Kidney glomerular epithelial cell (primary cell): Measurements from ENCODE around the gene COX6B1.
"Not testable (repeated sequence)": the region's sequence is repeated elsewhere in the genome, so short reads cannot be mapped to it uniquely, and the experiment has no call there.

Experiments
- DNase-seq: peaks from one replicate; lab custom pipeline; 2025; lab: John Stamatoyannopoulos, UW

The COX6B1 gene

DNA sequence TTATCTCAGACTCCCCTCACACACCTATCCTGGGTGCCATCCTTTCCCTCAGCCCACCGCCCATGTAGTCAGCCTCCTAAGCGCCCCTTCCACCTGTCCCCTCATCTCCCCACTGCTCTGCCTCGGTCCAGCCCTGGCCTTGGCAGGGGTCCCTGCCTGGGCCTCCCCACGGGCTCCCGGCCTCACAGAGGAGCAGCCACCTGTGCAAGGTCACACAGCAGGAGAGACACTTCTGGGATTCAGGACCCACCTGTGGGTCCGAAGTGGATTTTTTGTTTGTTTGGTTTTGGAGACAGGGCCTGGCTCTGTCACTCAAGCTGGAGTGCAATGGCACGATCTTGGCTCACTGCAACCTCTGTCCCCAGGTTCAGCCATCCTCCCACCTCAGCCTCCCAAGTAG is 17.5 kb downstream of the COX6B1 start:
- DNase-seq, result no peak

DNA sequence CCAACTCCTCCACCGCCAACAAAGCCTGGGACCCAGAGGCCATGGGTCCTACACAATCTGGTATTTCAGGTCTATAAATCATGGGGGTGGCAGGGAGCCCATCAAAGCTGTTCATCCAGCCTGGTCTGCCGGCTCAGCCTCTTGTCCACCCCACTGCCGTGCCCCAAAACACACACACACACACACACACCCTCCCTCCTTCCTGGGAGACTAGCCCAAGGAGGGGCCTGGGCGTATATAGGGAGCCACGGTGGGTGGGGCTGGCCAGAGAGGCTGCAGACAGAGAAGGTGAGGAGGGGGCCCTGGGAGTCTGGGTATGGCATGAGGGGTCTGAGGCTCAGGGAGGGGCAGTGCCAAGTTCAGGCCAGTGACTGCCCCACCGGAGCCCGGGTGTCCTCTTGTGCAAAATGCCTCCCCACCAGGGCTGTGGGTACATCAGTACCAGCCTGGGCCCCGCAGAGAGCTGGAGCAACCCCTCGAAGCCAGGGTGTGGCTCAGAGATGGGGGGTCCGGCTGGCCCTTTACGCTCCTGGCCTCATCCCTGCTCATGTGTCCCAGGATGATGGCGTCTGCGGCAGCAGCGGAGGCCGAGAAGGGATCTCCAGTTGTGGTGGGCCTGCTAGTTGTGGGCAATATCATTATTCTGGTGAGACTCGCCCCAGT is 18.3 kb downstream of the COX6B1 start, which contains the start of gene UPK1A:
UPK1A (plus strand) TSS at position 267 of the 663 bp plus-strand sequence; CDS start at position 563, 296 bp downstream.
- no peak for DNase-seq

DNA sequence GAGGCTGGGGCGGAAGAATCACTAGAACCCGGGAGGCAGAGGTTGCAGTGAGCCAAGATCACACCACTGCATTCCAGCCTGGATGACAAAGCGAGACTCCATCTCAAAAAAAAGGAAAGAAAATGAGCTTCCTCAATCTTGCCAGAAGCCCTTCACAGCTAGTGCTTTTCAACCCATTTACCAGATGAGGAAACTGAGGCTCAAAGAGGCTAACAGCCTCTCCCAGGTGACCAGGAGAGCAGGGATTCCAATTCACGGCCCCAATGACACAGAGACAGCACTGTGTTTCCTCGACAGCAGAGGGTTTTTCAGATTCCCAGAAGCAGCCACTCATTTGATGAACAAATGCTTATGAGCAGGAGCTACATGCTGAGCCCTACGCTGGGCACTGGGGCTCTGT is 21.4 kb downstream of the COX6B1 start:
- no peak for DNase-seq

DNA sequence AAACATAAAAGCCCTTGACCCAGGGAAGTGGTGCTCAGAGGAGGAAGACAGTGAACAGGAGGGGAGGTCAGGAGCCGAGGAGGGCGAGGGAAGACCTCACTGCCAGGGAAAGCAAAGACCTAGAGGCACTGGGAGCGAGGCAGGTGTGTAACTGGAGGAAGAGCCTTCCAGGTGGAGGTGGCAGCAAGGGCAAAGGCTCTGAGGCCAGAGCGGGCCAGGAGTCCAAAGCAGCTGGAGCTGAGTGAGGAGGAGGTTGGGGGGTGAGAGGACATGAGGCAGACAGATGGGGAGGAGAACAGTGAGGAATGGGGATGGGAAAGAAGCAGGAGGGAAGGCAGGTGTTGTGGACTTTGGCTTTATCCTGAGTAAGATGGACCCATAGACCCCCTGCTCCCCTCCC is 21.9 kb downstream of the COX6B1 start:
- DNase-seq, result no peak

DNA sequence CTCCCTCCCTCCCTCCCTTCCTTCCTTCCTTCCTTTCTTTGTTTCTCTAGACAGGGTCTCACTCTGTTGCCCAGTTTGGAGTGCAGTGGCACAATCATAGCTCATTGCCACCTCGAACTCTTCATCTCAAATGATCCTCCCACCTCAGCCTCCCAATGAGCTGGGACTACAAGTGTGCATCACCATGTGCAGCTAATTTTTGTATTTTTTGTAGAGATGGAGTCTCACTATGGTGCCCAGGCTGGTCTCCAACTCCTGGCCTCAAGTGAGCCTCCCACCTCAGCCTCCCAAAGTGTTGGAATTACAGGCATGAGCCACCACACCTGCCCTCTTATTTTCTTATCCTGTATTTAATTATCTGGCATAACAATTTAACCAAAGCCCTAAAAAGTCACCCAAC is 22.6 kb downstream of the COX6B1 start:
- DNase-seq, result no peak

DNA sequence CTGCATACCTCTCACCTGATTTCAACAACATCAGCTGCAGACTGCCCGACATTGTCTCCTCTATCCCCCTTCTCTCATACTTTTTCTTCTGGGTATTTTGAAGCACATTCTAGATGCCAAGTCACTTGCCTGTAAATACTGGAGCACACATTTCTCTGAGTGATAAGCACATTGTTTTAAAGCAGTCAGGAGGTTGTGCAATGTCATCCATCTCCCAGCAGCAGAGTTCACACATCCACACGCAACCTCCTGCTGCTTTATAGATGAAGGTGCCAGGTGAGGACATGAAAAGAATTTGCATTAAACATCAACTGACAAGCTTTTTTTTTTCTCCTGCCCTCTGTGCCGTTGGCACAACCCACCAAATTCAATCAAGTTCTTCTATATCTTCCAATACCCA is 23.7 kb downstream of the COX6B1 start:
- DNase-seq, result no peak

DNA sequence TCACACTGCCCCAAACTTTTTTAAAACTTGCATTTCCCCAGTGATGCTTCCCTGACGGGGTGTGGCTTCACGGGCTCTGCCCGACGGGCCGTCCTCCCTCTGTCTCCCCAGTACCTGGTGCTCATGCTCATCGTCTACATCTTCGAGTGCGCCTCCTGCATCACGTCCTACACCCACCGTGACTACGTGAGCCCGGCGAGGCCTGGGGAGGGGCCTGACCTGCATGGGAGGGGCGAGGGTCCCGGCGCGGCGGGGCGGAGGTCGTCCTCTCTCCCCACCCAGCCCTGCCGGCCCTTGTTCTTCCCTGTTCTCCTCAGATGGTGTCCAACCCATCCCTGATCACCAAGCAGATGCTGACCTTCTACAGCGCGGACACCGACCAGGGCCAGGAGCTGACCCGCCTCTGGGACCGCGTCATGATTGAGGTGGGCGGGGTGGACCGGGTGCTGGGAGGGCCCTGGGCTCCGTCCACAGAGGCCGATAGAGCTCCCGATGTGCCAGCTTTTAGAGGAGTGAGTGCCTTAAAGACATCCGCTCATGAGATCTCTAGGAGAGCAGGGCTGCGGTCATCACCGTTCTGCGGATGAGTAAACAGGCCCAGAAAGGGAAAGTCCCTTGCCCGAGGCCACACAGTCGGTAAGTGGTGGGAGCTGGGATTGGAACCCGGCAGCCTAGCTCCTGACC is 25.1 kb downstream of the COX6B1 start:
- peak; percentile 37 for DNase-seq

DNA sequence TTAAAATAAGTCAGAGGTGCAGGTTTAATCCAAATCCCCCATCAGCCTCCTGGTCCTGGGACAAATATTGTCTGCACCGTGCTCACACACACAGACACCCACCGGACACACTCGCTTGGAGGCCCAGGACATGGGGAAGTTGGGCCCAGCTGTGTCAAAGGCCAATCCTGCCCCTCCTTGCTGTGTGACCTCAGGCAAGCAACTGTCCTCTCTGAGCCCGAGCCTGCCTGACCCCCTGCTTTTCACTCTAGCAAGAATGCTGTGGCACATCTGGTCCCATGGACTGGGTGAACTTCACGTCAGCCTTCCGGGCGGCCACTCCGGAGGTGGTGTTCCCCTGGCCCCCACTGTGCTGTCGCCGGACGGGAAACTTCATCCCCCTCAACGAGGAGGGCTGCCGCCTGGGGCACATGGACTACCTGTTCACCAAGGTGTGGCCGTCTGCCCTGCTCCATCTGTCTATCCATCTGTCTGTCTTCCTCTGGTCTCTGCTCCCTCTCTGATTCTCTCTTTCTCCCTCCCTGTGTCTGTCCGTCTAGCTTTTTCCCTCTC is 27.5 kb downstream of the COX6B1 start:
- no peak for DNase-seq

DNA sequence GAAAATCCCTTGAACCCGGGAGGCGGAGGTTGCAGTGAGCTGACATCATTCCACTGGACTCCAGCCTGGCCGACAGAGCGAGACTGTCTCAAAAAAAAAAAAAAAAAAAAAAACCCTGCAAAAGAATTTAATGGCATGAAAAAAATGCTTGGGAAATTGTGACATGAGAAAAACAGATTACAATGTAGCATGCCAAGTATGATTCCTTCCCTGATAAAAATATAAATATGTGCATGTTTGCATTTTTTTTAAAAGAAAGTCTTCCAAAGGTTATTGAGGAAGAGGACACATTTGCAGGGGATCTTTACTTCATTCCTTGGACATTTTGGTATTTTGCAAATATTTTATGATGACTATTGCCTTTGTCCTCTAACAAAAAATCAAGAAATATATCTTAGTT is 41.7 kb downstream of the COX6B1 start:
- DNase-seq, result no peak

DNA sequence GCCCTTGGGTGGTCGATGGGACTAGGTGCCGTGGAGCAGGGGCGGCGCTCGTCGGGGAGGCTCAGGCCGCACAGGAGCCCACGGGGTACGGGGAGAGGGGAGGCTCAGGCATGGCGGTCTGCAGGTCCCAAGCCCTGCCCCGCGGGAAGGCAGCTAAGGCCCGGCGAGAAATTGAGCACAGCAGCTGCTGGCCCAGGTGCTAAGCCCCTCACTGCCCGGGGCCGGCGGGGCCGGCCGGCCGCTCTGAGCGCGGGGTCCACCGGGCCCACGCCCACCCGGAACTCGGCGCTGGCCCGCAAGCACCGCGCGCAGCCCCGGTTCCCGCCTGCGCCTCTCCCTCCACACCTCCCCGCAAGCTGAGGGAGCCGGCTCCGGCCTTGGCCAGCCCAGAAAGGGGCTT is 43.0 kb downstream of the COX6B1 start:
- DNase-seq, result not testable (repeated sequence)

DNA sequence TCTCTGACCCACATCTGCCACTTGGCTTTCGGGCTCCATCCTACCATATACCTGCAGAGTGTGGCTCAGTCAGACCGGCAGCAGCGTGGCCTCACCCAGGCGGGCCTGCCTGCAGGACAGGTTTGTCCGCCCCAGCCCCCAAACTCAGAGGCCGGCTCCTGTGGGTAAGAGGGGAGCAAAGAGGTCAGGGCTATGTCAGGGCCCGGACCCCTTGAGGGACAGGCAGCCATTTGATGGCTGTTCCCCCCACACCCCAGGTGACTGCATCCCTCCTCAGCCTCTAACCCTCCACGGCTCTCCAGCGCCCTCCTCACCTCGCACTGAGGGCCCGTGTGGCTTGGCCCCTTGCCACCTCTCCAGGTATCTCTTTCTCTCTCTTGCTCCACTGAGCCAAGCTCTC is 43.9 kb downstream of the COX6B1 start:
- no peak for DNase-seq

DNA sequence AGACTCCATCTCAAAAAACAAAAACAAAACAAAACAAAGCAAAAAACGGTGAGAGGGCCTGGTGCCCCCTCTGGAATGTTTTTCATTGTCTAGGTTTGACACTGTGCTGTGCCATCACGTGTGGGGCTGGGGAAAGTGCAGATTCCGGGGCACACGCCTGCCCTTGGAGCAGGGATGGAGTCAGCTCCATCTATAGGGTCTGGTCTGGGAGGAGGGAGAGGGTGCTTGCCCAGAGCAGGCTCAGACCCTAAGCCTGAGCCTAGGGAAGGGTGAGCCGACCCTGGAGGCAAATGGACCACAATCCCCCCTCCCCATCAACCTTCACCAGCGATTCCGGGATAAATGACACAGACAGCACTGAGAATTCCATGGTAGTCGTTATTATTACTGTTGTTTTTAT is 45.3 kb downstream of the COX6B1 start:
- no peak for DNase-seq

DNA sequence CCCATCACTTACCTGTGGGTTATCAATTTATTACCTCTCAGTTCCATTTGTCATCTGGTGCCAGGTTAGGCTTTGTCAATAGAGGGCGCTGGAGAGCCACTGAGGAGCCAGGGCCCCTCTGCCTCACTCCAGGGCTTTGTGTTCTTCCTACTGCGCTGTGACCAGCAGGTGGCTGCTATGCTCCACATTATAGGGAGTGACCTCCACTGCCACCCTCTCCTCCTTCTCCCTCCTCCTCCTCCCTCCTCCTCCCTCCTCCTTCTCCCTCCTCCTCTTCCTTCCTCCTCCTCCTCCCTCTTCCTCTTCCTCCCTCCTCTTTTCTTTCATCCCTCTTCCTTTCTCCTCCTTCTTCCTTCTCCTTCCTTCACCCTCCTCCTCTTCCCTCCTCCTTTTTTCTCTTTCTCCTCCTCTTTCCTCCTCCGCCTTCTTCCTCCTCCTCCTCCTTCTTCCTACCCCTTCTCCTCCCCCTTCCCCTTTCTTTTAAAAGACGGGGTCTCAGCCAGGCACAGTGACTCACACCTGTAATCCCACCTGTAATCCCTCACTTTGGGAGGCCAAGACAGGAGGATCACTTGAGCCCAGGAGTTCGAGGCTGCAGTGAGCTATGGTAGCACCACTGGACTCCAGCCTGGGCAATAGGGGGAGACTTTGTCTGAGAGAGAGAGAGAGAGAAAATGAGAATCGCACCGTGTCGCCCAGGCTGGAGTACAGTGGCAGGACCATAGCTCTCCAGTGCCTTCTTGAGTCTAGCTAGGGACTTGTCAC is 45.9 kb downstream of the COX6B1 start:
- DNase-seq, result peak; percentile 89

DNA sequence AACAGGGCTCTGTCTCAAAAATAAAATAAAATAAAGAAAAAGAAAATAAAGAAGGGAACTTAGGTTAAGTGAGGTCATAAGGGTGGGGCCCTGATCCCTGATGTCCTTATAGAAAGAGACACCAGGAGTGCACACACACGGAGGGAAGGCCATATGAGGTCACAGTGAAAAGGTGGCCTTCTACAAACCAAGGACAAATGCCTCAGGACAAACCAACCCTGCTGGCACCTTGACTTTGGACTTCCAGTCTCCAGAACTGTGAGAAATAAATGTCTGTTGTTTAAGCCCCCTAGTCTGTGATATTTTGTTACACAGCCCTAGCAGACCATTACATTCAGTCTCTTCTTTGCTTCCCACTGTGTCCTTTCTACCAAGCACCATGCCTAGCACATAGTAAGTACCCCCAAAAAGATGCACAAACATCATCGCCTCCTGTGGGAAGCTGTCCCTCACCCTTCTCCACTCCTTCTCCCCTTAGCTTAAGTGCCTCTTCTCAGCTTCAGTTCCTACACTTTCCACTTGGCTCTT is 47.8 kb downstream of the COX6B1 start:
- DNase-seq, result no peak

DNA sequence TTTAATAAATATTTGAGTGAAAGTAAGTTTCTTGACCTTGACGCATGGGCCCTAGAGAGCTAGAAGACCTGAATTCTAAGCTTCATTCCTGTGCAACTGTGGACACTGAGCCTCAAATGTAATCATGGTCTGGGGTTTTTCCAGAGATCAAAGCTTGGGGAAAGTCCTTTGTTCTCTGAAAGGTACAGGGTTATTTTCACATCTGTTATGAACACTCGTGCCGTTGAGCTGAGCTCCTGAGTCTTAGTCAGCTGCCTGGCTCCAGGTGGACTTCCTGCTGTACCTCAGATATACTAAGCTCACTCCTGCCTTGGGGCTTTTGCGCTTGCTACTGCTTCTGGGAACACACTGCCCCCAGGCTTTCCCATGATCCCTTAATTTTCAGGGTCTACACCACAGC is 48.7 kb downstream of the COX6B1 start:
- DNase-seq, result no peak

DNA sequence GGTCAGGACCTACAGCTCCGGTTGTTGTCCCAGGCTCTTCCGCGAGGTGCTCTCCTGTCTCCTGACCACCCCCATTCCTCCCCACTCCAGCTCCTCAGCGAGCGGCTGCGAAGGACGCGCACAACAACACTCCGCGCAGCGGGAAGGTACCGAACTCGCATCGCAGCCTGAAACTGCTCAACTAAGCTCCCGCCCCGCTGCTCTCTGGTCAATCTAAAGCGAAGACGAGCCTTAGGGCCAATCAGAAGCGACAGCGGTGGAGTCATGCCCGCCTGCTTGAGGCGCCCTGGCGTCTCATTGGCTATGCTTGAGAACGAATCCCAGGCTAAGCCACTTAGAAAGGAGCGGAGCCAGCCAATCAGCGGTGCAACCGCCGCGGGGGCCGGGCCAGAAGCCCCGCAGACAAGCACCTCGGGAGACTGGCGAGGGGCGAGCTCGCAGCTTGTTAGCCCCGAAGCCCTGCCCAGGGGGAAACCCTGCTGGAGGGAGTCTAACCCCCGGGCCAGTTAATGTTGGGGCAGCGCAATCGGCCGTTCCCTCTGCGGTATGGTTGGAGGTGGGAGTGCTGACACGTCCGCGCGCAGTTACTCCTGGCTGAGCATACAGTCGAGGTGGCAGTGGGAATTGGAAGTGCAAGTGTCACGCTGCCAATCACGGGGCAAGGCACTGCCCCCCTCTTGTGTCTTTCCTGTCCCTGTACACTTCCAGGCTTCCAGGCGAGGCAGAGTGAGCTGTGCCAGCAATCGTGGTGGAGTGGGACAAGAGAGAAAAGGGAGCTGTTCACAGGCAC is 54.3 kb downstream of the COX6B1 start:
- DNase-seq, result peak; percentile 96

DNA sequence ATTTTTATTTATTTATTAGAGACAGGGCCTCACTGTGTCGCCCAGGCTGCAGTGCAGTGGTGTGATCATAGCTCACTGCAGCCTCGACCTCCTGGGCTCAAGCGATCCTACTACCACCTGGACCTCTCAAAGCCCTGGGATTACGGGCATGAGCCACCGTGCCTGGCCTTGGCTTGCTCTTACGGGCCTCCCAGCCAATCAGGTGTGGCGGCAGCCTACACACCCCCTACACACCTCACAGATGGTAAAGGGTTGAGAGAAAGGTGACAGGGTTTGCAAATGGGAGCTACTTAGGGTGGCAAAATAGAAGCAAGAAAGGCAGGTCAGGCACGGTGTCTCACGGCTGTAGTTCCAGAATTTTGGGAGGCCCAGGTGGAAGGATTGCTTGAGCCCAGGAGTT is 55.2 kb downstream of the COX6B1 start:
- no peak for DNase-seq

DNA sequence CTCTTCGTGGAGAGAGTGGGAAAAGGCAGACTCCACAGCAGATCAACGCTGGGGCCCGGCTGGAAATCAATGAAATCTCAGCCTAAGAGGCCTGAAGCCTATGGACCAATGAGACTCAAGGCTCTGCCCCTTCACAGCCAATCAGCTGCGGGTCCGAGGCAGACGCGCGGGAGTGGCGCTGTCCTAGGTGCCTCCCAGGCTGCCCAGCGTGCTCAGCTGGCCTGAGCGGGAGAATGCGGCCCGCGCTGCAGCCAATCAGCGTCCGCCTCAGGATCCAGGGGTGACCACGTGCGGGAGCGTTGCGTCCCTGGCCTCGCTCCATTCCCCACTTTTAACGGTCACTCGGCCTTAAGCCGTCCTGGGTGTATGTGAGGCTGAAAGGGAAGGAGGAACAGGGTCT is 56.1 kb downstream of the COX6B1 start, which contains the start of gene ZBTB32:
ZBTB32 (plus strand) TSS at position 341 of the 400 bp plus-strand sequence. CDS start 10,069 bp downstream, outside the sequence.
- peak; percentile 0 for DNase-seq
